HG02970 (cell line): ENCODE data around the gene OPN1MW.
"Not testable (repeated sequence)": the region's sequence is repeated elsewhere in the genome, so short reads cannot be mapped to it uniquely, and the experiment has no call there.

Source experiments
- ATAC-seq: cut with Tn5 transposase; IDR thresholded peaks from one replicate; pipeline ENCODE4 v1.9.1; 2021; ENCODE audit warnings: mild to moderate bottlenecking, moderate library complexity, moderate number of reproducible peaks; ENCODE audit not compliant: unreplicated experiment, low FRiP score

The OPN1MW gene

GRCh38 chrX:154182296-154182695 is at the start of gene OPN1MW:
TSS of gene OPN1MW (plus strand) at chrX:154182596. CDS start at chrX:154182678, 82 bp downstream.
- not testable (repeated sequence) for ATAC-seq

- no peak for ATAC-seq
These were observed 46.8 kb upstream of the OPN1MW start for GRCh38 chrX:154135458-154136229.

GRCh38 chrX:154136627-154137161 is 45.7 kb upstream of the OPN1MW start:
- ATAC-seq, result no peak

DNA sequence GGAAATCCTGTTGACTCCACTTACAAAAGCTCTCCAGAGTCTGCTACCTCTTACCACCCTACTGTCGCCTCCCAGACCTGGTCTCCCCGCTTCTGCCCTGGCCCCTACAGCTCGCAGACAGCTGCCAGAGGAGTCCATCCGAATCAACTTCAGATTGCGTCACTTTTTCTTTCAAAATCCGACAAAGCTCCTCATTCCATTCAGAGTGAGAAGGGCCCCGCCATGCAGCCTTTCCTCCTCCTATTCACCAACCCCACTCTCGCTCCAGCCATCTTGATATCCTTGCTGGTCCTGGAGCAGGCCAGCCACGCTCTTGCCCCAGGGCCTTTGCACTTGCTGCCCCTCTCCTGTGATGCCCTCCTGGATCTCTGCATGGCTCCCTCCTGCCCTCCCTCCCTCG is 43.5 kb upstream of the OPN1MW start:
- no peak for ATAC-seq

DNA sequence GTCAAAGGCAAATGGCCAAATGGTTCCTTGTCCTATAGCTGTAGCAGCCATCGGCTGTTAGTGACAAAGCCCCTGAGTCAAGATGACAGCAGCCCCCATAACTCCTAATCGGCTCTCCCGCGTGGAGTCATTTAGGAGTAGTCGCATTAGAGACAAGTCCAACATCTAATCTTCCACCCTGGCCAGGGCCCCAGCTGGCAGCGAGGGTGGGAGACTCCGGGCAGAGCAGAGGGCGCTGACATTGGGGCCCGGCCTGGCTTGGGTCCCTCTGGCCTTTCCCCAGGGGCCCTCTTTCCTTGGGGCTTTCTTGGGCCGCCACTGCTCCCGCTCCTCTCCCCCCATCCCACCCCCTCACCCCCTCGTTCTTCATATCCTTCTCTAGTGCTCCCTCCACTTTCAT is 42.2 kb upstream of the OPN1MW start:
- no peak for ATAC-seq

- no peak for ATAC-seq
These were observed 41.7 kb upstream of the OPN1MW start for GRCh38 chrX:154140742-154141141.

DNA sequence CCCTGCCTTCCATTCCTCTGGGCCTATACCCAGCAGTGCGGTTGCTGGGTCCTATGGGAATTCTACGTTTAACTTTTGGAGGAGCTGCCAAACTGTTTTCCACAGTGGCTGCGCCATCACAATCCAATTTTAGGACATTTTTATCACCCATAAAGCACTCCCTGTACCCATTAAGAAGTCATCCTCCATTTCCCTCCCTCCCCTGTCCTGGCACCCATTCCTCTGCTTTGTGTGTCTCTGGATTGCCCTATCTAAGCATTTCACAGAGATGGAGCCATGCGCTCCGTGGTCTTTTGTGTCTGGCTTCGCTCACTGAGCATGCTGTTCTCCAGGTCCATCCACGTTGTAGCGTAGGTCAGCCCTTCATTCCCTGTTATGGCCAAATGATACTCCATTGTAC is 40.0 kb upstream of the OPN1MW start:
- no peak for ATAC-seq

- no peak for ATAC-seq
These were observed 39.2 kb upstream of the OPN1MW start for GRCh38 chrX:154142950-154143745.

- ATAC-seq, result not testable (repeated sequence)
These were observed 38.4 kb upstream of the OPN1MW start, which contains the start of gene OPN1LW for GRCh38 chrX:154144010-154144409. TSS of gene OPN1LW (plus strand) at chrX:154144243. CDS start at chrX:154144284, 41 bp downstream.

- ATAC-seq, result not testable (repeated sequence)
These were observed 31.4 kb upstream of the OPN1MW start for GRCh38 chrX:154151030-154151429.

DNA sequence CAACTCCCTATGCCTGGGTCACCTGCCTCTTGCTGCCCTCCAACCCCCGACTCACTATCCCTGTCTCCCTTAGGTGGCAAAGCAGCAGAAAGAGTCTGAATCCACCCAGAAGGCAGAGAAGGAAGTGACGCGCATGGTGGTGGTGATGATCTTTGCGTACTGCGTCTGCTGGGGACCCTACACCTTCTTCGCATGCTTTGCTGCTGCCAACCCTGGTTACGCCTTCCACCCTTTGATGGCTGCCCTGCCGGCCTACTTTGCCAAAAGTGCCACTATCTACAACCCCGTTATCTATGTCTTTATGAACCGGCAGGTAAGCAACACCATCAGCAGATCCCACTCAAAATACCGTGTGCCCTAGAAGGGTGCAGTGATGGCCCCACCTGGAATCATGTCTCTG is 26.2 kb upstream of the OPN1MW start:
- not testable (repeated sequence) for ATAC-seq

DNA sequence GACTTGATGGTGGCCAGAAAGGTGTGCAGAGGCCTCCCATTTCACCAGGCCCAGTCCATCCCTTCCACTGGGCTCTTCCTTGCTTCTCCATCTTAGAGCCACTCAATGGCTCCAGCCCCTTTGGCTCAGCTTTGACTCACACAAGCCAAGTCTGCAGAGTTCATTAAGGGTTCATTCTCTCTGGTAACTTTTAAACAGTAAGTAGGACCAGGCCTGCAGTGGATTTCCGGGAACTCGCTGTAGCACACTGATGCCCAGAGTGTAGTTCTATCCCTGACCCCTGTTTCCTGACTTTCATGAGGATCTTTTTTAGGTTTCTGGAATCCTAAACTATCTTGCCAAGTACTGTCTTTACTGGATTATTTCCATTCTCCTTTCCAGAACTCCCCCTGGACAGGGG is 25.2 kb upstream of the OPN1MW start:
- ATAC-seq, result not testable (repeated sequence)

DNA sequence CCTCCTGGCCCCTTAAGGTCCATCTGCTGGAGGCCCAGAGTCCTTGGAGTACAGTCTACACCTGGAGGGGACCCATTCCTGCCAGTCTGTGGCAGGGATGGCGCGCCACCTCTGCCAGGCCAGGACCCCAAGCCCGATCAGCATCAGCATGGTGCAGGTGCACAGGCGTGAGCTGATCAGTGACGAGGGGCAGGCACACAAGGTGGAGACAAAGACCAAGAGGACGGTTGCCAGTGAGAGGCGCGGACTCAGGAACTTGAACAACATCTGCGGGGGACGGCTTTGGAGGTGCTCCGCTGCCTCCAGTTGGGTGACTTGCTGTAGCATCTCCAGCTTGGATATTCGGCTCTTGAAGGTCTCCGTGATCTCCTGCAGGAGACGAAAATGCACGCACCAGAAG is 23.1 kb upstream of the OPN1MW start:
- ATAC-seq, result not testable (repeated sequence)

DNA sequence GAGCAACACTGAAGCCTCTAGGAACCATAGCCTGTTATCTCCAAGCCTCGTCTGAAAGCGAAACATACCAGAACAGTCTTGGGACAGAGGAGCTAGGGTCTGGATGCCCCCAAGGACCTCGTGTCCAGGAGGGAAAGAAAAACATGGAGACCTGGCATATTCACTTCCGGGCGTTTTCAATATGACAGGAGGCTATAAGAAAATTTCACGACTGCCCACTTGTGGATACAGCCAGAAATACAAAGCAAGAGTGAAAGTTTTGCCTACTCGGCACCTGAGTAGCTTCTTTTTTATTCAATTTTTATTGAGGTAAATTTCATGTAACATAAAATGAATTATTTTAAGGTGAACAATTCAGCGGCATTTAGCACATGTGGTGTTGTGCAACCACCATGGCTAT is 17.5 kb upstream of the OPN1MW start:
- not testable (repeated sequence) for ATAC-seq

GRCh38 chrX:154168384-154168783 is 14.0 kb upstream of the OPN1MW start:
- ATAC-seq, result not testable (repeated sequence)

DNA sequence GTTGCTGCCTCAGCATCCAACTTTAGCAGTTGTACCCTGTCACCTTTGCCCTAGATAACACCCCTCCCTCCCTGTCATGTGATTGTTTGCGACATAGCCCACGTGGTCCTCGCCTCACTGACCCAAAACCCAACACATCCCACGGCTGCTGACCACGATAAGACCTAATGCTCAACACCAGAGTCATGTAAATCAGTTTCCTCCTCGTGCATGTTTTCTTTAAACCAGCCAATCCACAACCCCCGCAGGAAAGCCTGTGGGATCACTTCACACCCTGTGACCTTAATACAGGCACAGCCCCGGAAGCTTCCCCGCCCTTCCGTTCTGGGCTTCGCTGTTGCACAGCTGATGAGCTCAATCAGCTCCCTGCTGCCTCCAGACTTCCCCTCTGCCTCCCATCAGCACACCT is 9.9 kb upstream of the OPN1MW start:
- ATAC-seq, result not testable (repeated sequence)

- not testable (repeated sequence) for ATAC-seq
These were observed 8.0 kb upstream of the OPN1MW start for GRCh38 chrX:154174356-154174755.

- ATAC-seq, result not testable (repeated sequence)
These were observed 1.4 kb downstream of the OPN1MW start for GRCh38 chrX:154183794-154184193.

DNA sequence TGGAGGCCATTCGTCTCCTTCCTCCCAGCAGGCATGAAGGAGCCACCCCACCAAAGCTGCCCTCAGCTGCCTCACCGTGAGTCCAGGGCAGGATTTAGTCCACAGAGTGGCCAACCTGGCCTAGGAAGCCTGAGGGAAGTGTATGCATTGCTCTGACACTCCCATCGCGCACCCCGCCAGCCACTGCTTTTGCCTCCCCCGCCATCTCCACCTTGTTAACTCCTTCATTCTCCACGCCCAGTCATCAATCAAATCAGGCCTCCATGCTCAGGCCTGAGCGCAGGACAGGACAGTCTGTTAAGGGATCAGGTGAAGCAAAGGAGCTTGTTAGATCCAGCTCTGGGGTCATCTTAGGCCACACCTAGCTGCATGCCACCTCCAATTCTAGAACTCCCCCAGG is 10.4 kb downstream of the OPN1MW start:
- not testable (repeated sequence) for ATAC-seq

DNA sequence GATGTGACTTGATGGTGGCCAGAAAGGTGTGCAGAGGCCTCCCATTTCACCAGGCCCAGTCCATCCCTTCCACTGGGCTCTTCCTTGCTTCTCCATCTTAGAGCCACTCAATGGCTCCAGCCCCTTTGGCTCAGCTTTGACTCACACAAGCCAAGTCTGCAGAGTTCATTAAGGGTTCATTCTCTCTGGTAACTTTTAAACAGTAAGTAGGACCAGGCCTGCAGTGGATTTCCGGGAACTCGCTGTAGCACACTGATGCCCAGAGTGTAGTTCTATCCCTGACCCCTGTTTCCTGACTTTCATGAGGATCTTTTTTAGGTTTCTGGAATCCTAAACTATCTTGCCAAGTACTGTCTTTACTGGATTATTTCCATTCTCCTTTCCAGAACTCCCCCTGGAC is 11.9 kb downstream of the OPN1MW start:
- ATAC-seq, result not testable (repeated sequence)

- ATAC-seq, result not testable (repeated sequence)
These were observed 14.1 kb downstream of the OPN1MW start for GRCh38 chrX:154196466-154196865.
